Stomach (tissue), 4 donors: ENCODE results near the gene TXNL1.

Experiments used
- CTCF ChIP-seq, 7 experiments: fragments of 450-650 bp in 4 of 7; fragments of 200-600 bp in 3 of 7; sonication (generic) in 3 of 7; IDR thresholded peaks; one replicate each; pipeline ENCODE4 v1.5.1; 2016 to 2019; ENCODE audit warnings: antibody characterized with exemption in 7 of 7, control low read depth in 2 of 7, mild to moderate bottlenecking in 1 of 7
- EP300 ChIP-seq: sonication (generic); formaldehyde crosslinking; IDR thresholded peaks from one replicate; pipeline ENCODE4 v1.6.1; 2017; ENCODE audit warnings: antibody characterized with exemption
- POLR2A ChIP-seq, 4 donors: fragments of 450-650 bp; IDR thresholded peaks; one replicate each; pipeline ENCODE4 v1.6.1; 2016; ENCODE audit warnings: antibody characterized with exemption in 4 of 4, control low read depth in 2 of 4, mild to moderate bottlenecking in 1 of 4, moderate library complexity in 1 of 4

- TF ChIP-seq CTCF (IDR thresholded peaks at IDR 0.05) (no peak), POLR2A (IDR thresholded peaks at IDR 0.05) (no peak), EP300 (no peak)
Observed at GRCh38 chr18:56652802-56653201, 14.4 kb upstream of the TXNL1 start.
